ENCODE results near the gene VPS26C.

Gene VPS26C

GRCh38 chr21:37200641-37201480 is 66.3 kb downstream of the VPS26C start:
- DNase-seq, result no peak

- DNase-seq, result no peak
These were observed 67.8 kb downstream of the VPS26C start for GRCh38 chr21:37199057-37199924.

GRCh38 chr21:37197746-37198145 is 69.4 kb downstream of the VPS26C start:
- no peak for DNase-seq

GRCh38 chr21:37196847-37197246 is 70.3 kb downstream of the VPS26C start:
- DNase-seq, result no peak

- DNase-seq, result no peak
These were observed 71.5 kb downstream of the VPS26C start for GRCh38 chr21:37195610-37196009.

GRCh38 chr21:37195059-37195458 is 72.1 kb downstream of the VPS26C start:
- DNase-seq, result peak; percentile 35

- no peak for DNase-seq
These were observed 73.5 kb downstream of the VPS26C start for GRCh38 chr21:37193676-37194075.

- DNase-seq, result no peak
These were observed 74.1 kb downstream of the VPS26C start for GRCh38 chr21:37193006-37193405.

GRCh38 chr21:37192019-37192418 is 75.1 kb downstream of the VPS26C start:
- DNase-seq, result no peak

GRCh38 chr21:37188825-37189224 is 78.3 kb downstream of the VPS26C start:
- DNase-seq, result no peak

GRCh38 chr21:37186983-37187382 is 80.2 kb downstream of the VPS26C start:
- DNase-seq, result no peak

GRCh38 chr21:37184784-37185593 is 82.1 kb downstream of the VPS26C start:
- DNase-seq, result no peak

- no peak for DNase-seq
These were observed 83.4 kb downstream of the VPS26C start for GRCh38 chr21:37183749-37184148.

- DNase-seq, result no peak
These were observed 84.9 kb downstream of the VPS26C start for GRCh38 chr21:37182222-37182621.

GRCh38 chr21:37181059-37181458 is 86.1 kb downstream of the VPS26C start:
- no peak for DNase-seq

- no peak for DNase-seq
These were observed 90.4 kb downstream of the VPS26C start for GRCh38 chr21:37176716-37177115.
